ENCODE measurements around the gene RFX2.

Gene RFX2

DNA sequence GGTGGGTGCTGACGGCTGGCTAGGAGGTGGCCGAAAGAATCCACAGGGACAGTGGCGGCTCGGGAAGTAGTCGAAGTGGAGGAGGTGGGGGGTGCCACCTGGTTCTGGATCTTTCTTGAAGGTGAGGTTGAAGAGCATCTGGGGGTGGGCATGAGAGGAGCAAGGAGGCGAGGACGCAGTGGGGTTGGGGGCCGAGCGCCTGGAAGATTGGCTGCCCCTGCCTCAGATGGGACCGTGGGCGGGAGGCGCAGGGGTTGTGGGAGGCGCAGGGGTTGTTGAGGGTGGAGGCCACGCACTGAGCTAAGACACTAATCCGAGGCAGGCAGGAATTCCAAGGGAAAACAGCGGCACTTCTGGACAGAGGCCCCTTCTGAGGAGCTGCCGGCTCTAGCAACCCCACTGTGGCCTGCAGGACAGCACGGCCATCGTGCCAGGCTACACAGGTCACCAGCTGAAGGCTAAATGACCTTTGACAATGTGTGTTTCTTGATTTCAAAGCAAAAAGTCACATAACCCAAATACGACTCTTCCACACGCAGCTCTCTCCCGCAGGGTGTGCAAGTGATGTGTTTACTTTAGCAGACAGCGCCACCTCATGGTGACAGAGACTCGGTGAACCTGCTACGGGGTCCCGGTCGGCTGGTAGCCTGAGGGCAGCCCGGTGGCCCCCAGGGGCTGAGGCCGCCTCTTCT lies 88.3 kb downstream of the RFX2 start:
- H3K4me3 ChIP-seq (ENCODE audit: low read depth, low read length) = no peak overlapping the region
- DNase-seq (ENCODE audit: low read depth, low spot score) = peak; percentile 68
- TF ChIP-seq CTCF (IDR thresholded peaks at IDR 0.05; ENCODE audit: low read depth, low read length) = peak; percentile 75
- in situ Hi-C loops (cut with HindIII; ENCODE audit: low sequenced_read_pairs) = no loop called here

GRCh38 chr19:6020972-6021805 lies 89.1 kb downstream of the RFX2 start:
- in situ Hi-C loops (cut with HindIII; ENCODE audit: low sequenced_read_pairs) = no loop called here
- TF ChIP-seq CTCF (IDR thresholded peaks at IDR 0.05; ENCODE audit: low read depth, low read length) = no peak
- DNase-seq (ENCODE audit: low read depth, low spot score) = no peak
- H3K4me3 ChIP-seq (ENCODE audit: low read depth, low read length) = no peak overlapping the region

DNA sequence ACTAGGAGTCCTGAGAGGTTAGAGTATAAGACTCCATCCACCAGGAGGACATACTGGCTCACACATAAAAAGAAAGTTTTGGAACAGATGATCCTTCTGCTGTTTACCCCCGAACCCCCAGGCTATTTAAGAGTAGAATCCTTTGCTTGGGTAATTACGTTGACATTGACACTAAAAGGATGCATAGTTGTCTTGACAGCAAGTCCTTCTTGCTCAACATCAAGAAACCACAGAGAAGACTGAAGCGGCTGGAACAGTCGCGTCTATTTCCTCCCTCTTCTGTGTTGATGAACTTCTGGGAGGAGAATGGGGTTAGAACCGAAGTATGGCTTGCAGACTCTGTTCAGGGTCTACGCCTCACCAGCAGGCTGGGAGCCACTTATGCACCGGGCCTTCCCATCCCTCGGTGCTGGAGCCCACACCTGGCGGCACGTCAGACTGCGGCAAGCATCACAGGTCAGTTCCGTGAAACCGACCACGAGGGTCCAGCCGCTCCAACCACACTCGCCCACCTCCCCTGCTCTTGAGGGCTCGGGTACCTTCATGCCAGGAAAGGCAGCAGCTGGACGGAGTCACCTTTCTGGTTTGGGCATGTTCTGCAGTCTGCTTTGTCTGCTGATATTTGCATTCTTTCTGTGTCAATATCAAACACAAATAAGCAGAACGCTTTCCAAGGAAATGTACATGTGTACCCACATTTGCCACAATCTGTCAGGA lies 90.0 kb downstream of the RFX2 start:
- in situ Hi-C loops (cut with HindIII; ENCODE audit: low sequenced_read_pairs) = no loop called here
- TF ChIP-seq CTCF (IDR thresholded peaks at IDR 0.05; ENCODE audit: low read depth, low read length) = no peak
- no peak overlapping the region for H3K4me3 ChIP-seq (ENCODE audit: low read depth, low read length)
- DNase-seq (ENCODE audit: low read depth, low spot score) = no peak

DNA sequence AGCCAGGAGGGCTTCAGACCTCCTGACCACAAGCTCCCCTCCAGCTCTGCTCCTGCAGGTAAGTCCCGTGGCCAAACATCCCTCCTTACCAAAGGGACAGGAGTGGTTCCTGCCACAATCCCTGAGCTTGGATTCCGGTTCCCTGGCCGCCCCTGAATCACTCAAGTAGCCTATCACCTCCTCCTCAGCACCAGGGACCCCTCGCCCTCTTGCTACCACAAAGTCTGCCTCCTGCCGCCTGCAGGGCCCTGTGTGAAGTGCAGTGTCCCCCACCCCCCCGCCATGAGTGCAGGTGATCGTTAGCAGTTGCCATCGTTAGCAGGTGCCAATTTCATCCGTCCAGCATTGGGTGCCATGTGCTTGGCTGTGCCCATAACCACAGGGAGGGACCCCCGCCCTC lies 91.5 kb downstream of the RFX2 start:
- no peak for DNase-seq (ENCODE audit: low read depth, low spot score)
- in situ Hi-C loops (cut with HindIII; ENCODE audit: low sequenced_read_pairs) = no loop called here
- H3K4me3 ChIP-seq (ENCODE audit: low read depth, low read length) = no peak overlapping the region
- TF ChIP-seq CTCF (IDR thresholded peaks at IDR 0.05; ENCODE audit: low read depth, low read length) = peak; percentile 32

- DNase-seq (ENCODE audit: low read depth, low spot score) = no peak
- H3K4me3 ChIP-seq (ENCODE audit: low read depth, low read length) = no peak overlapping the region
- TF ChIP-seq CTCF (IDR thresholded peaks at IDR 0.05; ENCODE audit: low read depth, low read length) = no peak
- in situ Hi-C loops (cut with HindIII; ENCODE audit: low sequenced_read_pairs) = no loop called here
These were observed 92.7 kb downstream of the RFX2 start for GRCh38 chr19:6017576-6017975.

- no peak overlapping the region for H3K4me3 ChIP-seq (ENCODE audit: low read depth, low read length)
- no peak for TF ChIP-seq CTCF (IDR thresholded peaks at IDR 0.05; ENCODE audit: low read depth, low read length)
- DNase-seq (ENCODE audit: low read depth, low spot score) = no peak
- in situ Hi-C loops (cut with HindIII; ENCODE audit: low sequenced_read_pairs) = no loop called here
These were observed 94.3 kb downstream of the RFX2 start for GRCh38 chr19:6015841-6016545.

All from astrocyte of the spinal cord (primary cell).